Measurements from ENCODE around the gene SSBP3.

- TF ChIP-seq EZH2 (IDR thresholded peaks at IDR 0.05; ENCODE audit: insufficient read depth, poor library complexity, severe bottlenecking), result no peak
- no peak for TF ChIP-seq EZH2phosphoT487 (IDR thresholded peaks at IDR 0.05; ENCODE audit: insufficient read depth, low read depth)
These were observed 111.3 kb downstream of the SSBP3 start for GRCh38 chr1:54294887-54295286.
